HG03108 (cell line): ENCODE data around the gene TBC1D3E.
"Not testable (repeated sequence)": the region's sequence is repeated elsewhere in the genome, so short reads cannot be mapped to it uniquely, and the experiment has no call there.

Source experiments
- ATAC-seq: cut with Tn5 transposase; IDR thresholded peaks from one replicate; pipeline ENCODE4 v1.9.1; 2021; ENCODE audit warnings: moderate library complexity; ENCODE audit not compliant: unreplicated experiment

The TBC1D3E gene

GRCh38 chr17:38127651-38128050, at the start of gene TBC1D3E:
Gene TBC1D3E, plus strand, starts transcription at chr17:38127951. Its CDS starts 1,545 bp downstream, at chr17:38129496.
- ATAC-seq = not testable (repeated sequence)

- not testable (repeated sequence) for ATAC-seq
Observed at GRCh38 chr17:38087344-38087743, 40.4 kb upstream of the TBC1D3E start.

- not testable (repeated sequence) for ATAC-seq
Observed at GRCh38 chr17:38088120-38088519, 39.6 kb upstream of the TBC1D3E start.

- ATAC-seq = not testable (repeated sequence)
Observed at GRCh38 chr17:38094059-38094694, 33.6 kb upstream of the TBC1D3E start.

- not testable (repeated sequence) for ATAC-seq
Observed at GRCh38 chr17:38099262-38099661, 28.5 kb upstream of the TBC1D3E start.

GRCh38 chr17:38119829-38120228, 7.9 kb upstream of the TBC1D3E start:
- ATAC-seq = not testable (repeated sequence)

- not testable (repeated sequence) for ATAC-seq
Observed at GRCh38 chr17:38134860-38135259, 7.1 kb downstream of the TBC1D3E start.
